D721Med (cell line): ENCODE results near the gene SAMD7.
A peak's percentile ranks its signal among the peaks of the same experiment; 100 is the strongest.

Source experiments
- DNase-seq: peaks from one replicate; pipeline ENCODE4 v3.0.0; 2011; ENCODE audit warnings: low spot score; ENCODE audit not compliant: insufficient read length
- FAIRE-seq: peaks from 2 replicates; lab custom pipeline; 2011; peaks lifted over from hg19 to GRCh38; lab: Jason Lieb, UNC
- TF ChIP-seq, protein P1 (sequence below): IDR thresholded peaks from 2 replicates; pipeline ENCODE4 v1.5.1; 2012; ENCODE audit warnings: mild to moderate bottlenecking, control low read depth; ENCODE audit not compliant: insufficient read depth; ENCODE audit errors: missing control alignments

The SAMD7 gene

DNA sequence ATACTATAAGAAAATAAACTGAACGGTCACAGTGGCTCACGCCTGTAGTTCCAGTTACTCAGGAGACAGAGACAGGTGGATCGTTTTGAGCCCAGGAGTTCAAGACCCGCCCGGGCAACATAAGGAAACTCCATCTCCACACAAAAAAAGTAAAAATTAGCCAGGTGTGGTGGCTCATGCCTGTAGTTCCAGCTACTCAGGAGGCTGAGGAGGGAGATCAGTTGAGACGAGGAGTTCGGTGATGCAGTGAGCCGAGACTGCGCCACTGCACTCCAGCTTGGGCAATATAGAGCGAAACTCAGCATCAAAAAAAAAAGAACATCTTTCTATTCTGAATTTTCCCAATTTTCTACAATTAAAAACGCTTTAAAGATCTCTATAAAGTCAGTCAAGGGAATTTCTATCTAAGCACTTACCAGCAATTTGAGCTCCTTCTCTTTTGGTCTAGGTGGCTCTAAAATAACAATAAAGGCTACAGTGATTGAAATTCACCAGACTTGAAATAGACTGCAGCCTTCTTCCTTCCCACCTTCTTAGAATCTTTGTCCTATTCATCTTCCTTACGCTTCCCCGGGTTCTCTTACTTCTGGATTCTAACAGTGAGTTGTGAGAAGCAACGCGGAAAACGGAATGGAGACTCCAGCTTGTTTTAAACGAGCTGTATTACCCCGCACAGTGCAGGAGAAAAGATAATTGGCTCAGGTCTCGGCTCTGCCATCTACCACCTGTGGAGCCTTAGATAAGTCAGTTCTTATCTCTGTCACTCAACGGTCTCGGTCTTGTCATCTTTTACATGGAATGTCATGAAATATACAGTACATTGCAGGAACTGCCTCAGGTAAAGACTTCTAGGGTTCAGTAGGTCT is 54.4 kb downstream of the SAMD7 start:
- FAIRE-seq: no peak
- no peak for DNase-seq
- TF ChIP-seq, protein P1, sequence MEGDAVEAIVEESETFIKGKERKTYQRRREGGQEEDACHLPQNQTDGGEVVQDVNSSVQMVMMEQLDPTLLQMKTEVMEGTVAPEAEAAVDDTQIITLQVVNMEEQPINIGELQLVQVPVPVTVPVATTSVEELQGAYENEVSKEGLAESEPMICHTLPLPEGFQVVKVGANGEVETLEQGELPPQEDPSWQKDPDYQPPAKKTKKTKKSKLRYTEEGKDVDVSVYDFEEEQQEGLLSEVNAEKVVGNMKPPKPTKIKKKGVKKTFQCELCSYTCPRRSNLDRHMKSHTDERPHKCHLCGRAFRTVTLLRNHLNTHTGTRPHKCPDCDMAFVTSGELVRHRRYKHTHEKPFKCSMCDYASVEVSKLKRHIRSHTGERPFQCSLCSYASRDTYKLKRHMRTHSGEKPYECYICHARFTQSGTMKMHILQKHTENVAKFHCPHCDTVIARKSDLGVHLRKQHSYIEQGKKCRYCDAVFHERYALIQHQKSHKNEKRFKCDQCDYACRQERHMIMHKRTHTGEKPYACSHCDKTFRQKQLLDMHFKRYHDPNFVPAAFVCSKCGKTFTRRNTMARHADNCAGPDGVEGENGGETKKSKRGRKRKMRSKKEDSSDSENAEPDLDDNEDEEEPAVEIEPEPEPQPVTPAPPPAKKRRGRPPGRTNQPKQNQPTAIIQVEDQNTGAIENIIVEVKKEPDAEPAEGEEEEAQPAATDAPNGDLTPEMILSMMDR: no peak

DNA sequence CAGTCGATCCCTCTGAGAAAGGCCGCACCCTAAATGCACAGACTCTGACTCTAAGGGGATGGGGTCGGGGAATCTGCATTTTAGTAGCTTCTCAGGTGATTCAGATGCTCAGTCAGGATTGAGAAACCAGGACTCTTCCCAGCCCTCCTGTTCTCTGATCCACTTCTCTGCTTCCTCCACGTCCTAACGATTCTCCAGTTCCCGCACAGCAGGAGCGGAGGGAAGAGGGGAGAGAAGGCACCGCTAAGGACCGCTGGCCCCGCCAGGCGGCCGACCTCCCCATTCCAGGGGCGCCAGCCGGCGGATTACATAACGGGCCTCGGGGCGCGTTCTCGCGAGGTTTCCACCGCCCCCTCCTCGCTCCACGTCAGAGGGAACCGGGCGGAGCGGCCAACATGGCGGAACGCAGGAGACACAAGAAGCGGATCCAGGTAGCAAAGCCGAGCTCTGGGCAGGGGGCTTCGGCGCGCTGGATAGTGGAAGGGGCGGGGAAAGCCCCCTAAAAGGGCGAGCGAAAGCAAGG is 55.1 kb downstream of the SAMD7 start, which contains the start of gene SEC62:
Gene SEC62 (plus strand): TSS at position 380 of the 523 bp plus-strand sequence. CDS start 16 bp downstream, at position 396.
- no peak for FAIRE-seq

DNA sequence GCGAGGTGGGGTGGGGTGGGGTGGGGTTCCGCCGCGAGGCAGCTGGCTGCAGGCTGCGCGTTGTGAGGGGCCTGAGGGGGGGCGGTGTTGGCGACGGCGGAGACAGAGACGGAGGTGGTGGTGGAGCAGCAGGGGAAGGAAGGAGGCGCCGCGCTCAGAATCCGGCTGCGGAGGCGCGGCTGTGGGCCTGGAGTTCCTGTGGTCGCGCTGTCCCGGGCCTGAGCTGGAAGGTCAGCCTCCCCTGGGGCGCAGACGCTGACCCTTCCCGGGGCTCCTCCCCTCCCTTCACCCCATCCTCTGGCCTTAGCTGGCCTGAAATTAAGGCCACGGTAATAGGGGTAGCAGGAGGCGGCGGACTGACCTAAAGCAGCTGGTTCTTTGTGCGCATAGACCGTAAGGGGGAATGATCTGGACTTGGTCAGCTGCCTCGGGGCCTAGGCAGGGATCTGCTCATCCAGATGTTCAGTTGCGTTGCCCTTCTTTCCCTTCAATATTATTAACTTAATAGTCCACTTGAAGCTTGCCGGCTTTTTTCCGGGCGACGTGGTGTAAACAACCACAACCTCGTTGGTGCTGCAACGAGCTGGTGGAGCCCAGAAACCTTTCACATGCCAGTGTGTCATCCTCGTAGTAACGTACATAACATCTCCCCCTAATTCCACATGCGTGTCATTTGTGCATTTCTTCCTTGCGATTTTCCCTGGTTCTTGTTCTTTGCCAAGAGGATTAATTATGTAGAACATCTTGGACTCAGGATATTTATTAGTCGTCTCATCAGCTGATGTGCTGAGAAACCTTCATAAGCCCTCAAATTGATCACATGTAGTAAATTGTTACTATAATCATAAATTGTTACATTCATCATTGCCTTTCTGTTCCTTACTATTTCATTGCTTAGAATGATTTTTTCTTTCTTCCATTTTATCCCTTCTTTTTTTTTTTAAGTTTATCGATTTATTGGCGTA is 55.9 kb downstream of the SAMD7 start:
- TF ChIP-seq, protein P1: no peak
- FAIRE-seq: no peak
- no peak for DNase-seq

More for the DNA sequence above, 55.1 kb downstream of the SAMD7 start, which contains the start of gene SEC62:
- DNase-seq: peak; percentile 59
- TF ChIP-seq, protein P1: peak; percentile 37

DNA sequence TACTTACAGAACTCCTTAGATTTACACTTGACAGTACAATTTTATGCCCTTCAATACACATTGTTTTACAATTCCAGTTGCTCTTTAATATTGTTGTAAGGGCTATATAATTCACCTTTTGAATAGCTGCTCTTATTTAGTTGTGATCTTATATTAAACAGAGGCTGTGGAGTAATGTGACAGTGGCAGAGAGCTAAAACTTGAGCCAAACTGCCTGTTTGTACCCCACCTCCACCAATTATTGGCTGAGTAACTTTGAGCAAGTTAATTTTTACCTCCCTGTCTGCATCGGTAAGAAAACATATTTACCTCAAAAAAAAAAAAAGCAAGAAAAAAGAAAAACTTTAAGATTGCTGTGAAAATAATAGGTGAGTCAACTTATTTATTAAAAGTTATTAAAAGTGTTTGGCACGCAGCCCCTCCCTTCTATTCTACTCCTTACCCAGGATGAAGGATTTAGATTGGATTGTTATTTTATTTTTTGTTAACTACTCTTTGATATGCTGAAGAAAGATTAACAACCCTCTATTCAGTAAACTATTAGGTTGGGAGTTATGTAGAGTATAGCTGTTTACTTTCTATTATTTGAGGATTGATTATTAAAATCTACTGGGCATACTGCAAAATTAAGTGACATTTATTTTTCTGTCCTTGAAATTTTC is 57.0 kb downstream of the SAMD7 start:
- DNase-seq (no peak), FAIRE-seq (no peak)
- TF ChIP-seq, protein P1: no peak

DNA sequence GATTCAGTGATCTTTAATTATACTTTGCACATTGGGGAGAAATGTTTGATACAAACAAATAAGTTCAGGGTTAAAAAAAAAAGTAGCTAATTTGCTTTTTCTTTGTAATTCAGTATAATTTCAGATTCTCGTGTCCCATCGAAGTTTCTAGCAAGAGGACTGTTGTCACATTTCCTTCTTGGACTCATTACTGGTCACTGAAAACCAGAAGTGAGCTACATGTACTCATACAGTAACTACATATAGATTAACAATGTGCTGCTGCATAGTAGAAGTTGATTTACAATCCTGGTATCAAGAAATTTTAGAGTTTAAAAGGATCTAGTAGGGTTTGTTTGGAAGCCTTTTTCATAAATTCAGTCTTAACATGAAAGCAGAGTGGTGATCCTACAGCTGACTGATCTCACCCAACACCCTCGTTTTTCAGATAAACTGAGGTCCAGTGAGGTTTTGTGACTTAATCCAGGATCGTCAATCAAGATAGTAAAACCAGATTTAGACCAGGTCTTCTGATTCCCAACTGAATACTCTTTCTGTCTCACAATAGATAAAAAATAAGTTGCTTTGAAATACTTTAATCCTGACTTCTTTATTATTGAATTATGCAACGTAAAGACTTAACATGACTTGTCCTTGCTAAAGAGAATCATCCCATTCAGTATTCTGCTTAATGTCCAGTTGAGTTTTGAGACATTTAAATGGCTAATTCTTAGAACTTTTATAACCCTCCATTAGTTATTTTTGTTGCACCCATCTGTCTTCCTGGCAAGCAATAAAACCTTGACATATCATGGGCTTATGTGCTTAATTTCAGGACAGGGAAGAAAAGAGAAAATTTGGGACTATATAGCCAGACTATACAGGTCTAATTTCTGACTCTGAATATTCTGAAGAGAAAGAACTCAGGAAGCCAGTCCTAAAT is 58.1 kb downstream of the SAMD7 start:
- no peak for DNase-seq
- TF ChIP-seq, protein P1: no peak
- no peak for FAIRE-seq
